GM23248 (cell line): Measurements from ENCODE around the gene ADGRL4.

ENCODE experiments used
- EZH2 ChIP-seq: fragments of 200-600 bp; sonication (generic); IDR thresholded peaks from 2 replicates; pipeline ENCODE4 v1.6.1; 2018; ENCODE audit warnings: antibody characterized with exemption, mild to moderate bottlenecking; ENCODE audit not compliant: insufficient read depth, poor library complexity, severe bottlenecking
- EZH2phosphoT487 ChIP-seq: fragments of 200-600 bp; sonication (generic); IDR thresholded peaks from 2 replicates; pipeline ENCODE4 v1.6.1; 2018; ENCODE audit warnings: antibody characterized with exemption, moderate library complexity, mild to moderate bottlenecking, low read depth; ENCODE audit not compliant: insufficient read depth

GRCh38 chr1:78918157-78918556, 88.4 kb downstream of the ADGRL4 start:
- TF ChIP-seq EZH2 (no peak), EZH2phosphoT487 (no peak)
